ENCODE measurements around the gene EMP2.

DNA sequence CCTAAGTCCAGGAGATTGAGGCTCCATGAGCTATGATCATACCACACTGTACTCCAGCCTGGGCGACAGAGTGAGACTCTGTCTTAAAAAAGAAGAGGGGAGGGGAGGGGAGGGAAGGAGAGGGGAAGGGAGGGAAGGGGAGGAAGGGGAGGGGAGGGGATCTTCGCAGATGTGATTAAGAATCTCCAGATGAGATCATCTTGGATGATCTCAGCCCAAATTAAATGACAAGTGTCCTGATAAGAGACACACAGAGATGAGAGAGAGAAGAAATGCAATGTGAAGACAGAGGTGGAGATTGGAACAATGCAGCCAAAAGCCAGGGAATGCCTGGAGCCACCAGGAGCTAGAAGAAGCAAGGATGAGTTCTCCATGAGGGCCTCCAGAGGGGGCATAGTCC lies 70.1 kb downstream of the EMP2 start:
- TF ChIP-seq CTCF (IDR thresholded peaks at IDR 0.05) = no peak
- TF ChIP-seq POLR2A (IDR thresholded peaks at IDR 0.05) = no peak
